HEK293 (cell line): Measurements from ENCODE around the gene LPP.

Source experiments
- CTCF ChIA-PET: fragments of 350-600 bp; formaldehyde crosslinking; extraction: SDS; loops from one replicate; lab custom pipeline; 2021; ENCODE audit warnings: antibody characterized with exemption; lab: Yijun Ruan, JAX
- POLR2A ChIA-PET: fragments of 300-600 bp; formaldehyde crosslinking; extraction: SDS; loops from one replicate; lab custom pipeline; 2020; ENCODE audit warnings: antibody characterized with exemption, inconsistent platforms; lab: Yijun Ruan, JAX
- H3K27ac ChIP-seq: fragments of 200-500 bp; sonication (Bioruptor generic); 2 replicates; pipeline ENCODE4 v1.5.1; 2014; ENCODE audit warnings: low read depth, low read length, control low read depth, inconsistent platforms; ENCODE audit errors: extremely low read depth
- H3K36me3 ChIP-seq, 2 experiments: fragments of 200-500 bp in 1 of 2; sonication (Bioruptor generic) in 1 of 2; 1 replicate in 1 of 2; 2 replicates in 1 of 2; pipeline ENCODE4 v1.5.1; 2014 to 2017; ENCODE audit warnings: inconsistent platforms in 2 of 2, low read length in 2 of 2; ENCODE audit not compliant: control insufficient read depth in 2 of 2, insufficient read depth in 1 of 2
- H3K4me1 ChIP-seq: fragments of 200-500 bp; sonication (Bioruptor generic); 2 replicates; pipeline ENCODE4 v1.5.1; 2014; ENCODE audit warnings: mild to moderate bottlenecking, low read length, inconsistent platforms; ENCODE audit not compliant: control insufficient read depth, insufficient read depth
- H3K4me3 ChIP-seq: 2 replicates; pipeline ENCODE4 v1.5.1; 2011; ENCODE audit warnings: low read depth, mild to moderate bottlenecking, control low read depth, low read length, moderate library complexity
- H3K9me3 ChIP-seq: fragments of 200-500 bp; sonication (Bioruptor generic); 2 replicates; pipeline ENCODE4 v1.5.1; 2014; ENCODE audit warnings: low read depth, low read length, inconsistent platforms; ENCODE audit not compliant: control insufficient read depth, insufficient read depth
- GLI2 ChIP-seq: fragments of 450-650 bp; formaldehyde crosslinking; IDR thresholded peaks from 2 replicates; pipeline ENCODE4; 2017; ENCODE audit warnings: missing biosample characterization, missing genetic modification characterization, low read depth, borderline replicate concordance
- GLI4 ChIP-seq: fragments of 450-650 bp; formaldehyde crosslinking; IDR thresholded peaks from 2 replicates; pipeline ENCODE4 v1.5.1; 2016; ENCODE audit warnings: missing biosample characterization, missing genetic modification characterization
- HOXA7 ChIP-seq: sonication (generic); formaldehyde crosslinking; IDR thresholded peaks from 2 replicates; pipeline ENCODE4 v1.8.1; 2022; ENCODE audit warnings: missing genetic modification reagents, borderline replicate concordance
- HOXD13 ChIP-seq: sonication (generic); formaldehyde crosslinking; IDR thresholded peaks from 2 replicates; pipeline ENCODE4 v1.8.0; 2022; ENCODE audit warnings: missing genetic modification reagents, borderline replicate concordance
- PATZ1 ChIP-seq: fragments of 450-650 bp; formaldehyde crosslinking; IDR thresholded peaks from 2 replicates; pipeline ENCODE4 v1.5.1; 2016; ENCODE audit warnings: missing biosample characterization, missing genetic modification characterization
- SALL2 ChIP-seq: fragments of 450-650 bp; formaldehyde crosslinking; IDR thresholded peaks from 2 replicates; pipeline ENCODE4 v1.5.0; 2017; ENCODE audit warnings: missing biosample characterization, mild to moderate bottlenecking, missing genetic modification characterization, borderline replicate concordance
- ZBTB1 ChIP-seq: fragments of 450-650 bp; formaldehyde crosslinking; IDR thresholded peaks from 2 replicates; pipeline ENCODE4 v1.5.1; 2016; ENCODE audit warnings: missing biosample characterization, missing genetic modification characterization
- ZBTB10 ChIP-seq: fragments of 450-650 bp; formaldehyde crosslinking; IDR thresholded peaks from 2 replicates; pipeline ENCODE4 v1.5.1; 2016; ENCODE audit warnings: missing biosample characterization, missing genetic modification characterization
- ZNF121 ChIP-seq: fragments of 450-650 bp; formaldehyde crosslinking; IDR thresholded peaks from 2 replicates; pipeline ENCODE4 v1.5.1; 2016; ENCODE audit warnings: missing biosample characterization, missing genetic modification characterization
- ZNF155 ChIP-seq: fragments of 450-650 bp; formaldehyde crosslinking; IDR thresholded peaks from 2 replicates; pipeline ENCODE4 v1.5.1; 2016; ENCODE audit warnings: missing biosample characterization, missing genetic modification characterization
- ZNF174 ChIP-seq: fragments of 450-650 bp; formaldehyde crosslinking; IDR thresholded peaks from 2 replicates; pipeline ENCODE4 v1.5.0; 2017; ENCODE audit warnings: missing biosample characterization, mild to moderate bottlenecking, missing genetic modification characterization
- ZNF175 ChIP-seq: fragments of 450-650 bp; formaldehyde crosslinking; IDR thresholded peaks from 2 replicates; pipeline ENCODE4 v1.5.1; 2016; ENCODE audit warnings: missing biosample characterization, missing genetic modification characterization
- ZNF184 ChIP-seq: fragments of 450-650 bp; IDR thresholded peaks from 2 replicates; pipeline ENCODE4 v1.5.1; 2018; ENCODE audit warnings: missing biosample characterization, mild to moderate bottlenecking, missing genetic modification characterization
- ZNF280D ChIP-seq: fragments of 450-650 bp; formaldehyde crosslinking; IDR thresholded peaks from 2 replicates; pipeline ENCODE4 v1.5.1; 2016; ENCODE audit warnings: missing biosample characterization, missing genetic modification characterization
- ZNF426 ChIP-seq: fragments of 450-650 bp; formaldehyde crosslinking; IDR thresholded peaks from 2 replicates; pipeline ENCODE4 v1.5.1; 2017; ENCODE audit warnings: missing biosample characterization, missing genetic modification characterization, mild to moderate bottlenecking, inconsistent platforms, moderate library complexity
- ZNF514 ChIP-seq: fragments of 450-650 bp; formaldehyde crosslinking; IDR thresholded peaks from 2 replicates; pipeline ENCODE4 v1.5.1; 2016; ENCODE audit warnings: missing biosample characterization, missing genetic modification characterization
- ZNF521 ChIP-seq: fragments of 450-650 bp; formaldehyde crosslinking; IDR thresholded peaks from 2 replicates; pipeline ENCODE4 v1.5.1; 2017; ENCODE audit warnings: missing biosample characterization, mild to moderate bottlenecking, missing genetic modification characterization
- ZNF548 ChIP-seq: fragments of 450-650 bp; formaldehyde crosslinking; IDR thresholded peaks from 2 replicates; pipeline ENCODE4 v1.5.1; 2016; ENCODE audit warnings: missing biosample characterization, missing genetic modification characterization
- ZNF555 ChIP-seq: fragments of 450-650 bp; formaldehyde crosslinking; conservative IDR thresholded peaks from 2 replicates; pipeline ENCODE4 v1.5.1; 2017; ENCODE audit warnings: missing biosample characterization, mild to moderate bottlenecking, missing genetic modification characterization, inconsistent platforms
- ZNF580 ChIP-seq: fragments of 450-650 bp; formaldehyde crosslinking; IDR thresholded peaks from 2 replicates; pipeline ENCODE4 v1.5.1; 2016; ENCODE audit warnings: missing biosample characterization, missing genetic modification characterization

Gene LPP

GRCh38 chr3:188119846-188120245 lies 34.1 kb upstream of the LPP start:
- Histone ChIP-seq H3K9me3 (no peaks in the 10 kb centered on the region), H3K4me3 (no peak overlapping the region), H3K4me1 (no peaks in the 10 kb centered on the region), H3K36me3 (no peaks in the 10 kb centered on the region), H3K27ac (no peak overlapping the region)
- TF ChIP-seq GLI2 (tag by site-specific recombination) (no peak), ZNF426 (tag by site-specific recombination) (no peak), HOXD13 (CRISPR knock-in tag) (no peak), ZNF580 (no peak), ZNF121 (tag by site-specific recombination) (no peak), ZNF514 (no peak), ZNF175 (no peak), SALL2 (tag by site-specific recombination) (no peak), PATZ1 (tag by site-specific recombination) (no peak), ZNF174 (tag by site-specific recombination) (no peak), ZNF184 (tag by site-specific recombination) (no peak), ZNF521 (tag by site-specific recombination) (no peak), ZNF548 (tag by site-specific recombination) (no peak), ZBTB10 (no peak), ZNF155 (tag by site-specific recombination) (no peak)
- ChIA-PET POLR2A (no interaction called here), CTCF (interaction anchor here (0.6 kb wide), 1 partner anchor 26 kb away, joined by 4 read pairs; no protein-coding TSS in a partner anchor)

- no peaks in the 10 kb centered on the region for H3K36me3 ChIP-seq
- H3K4me1 ChIP-seq, result no peaks in the 10 kb centered on the region
- no peaks in the 10 kb centered on the region for H3K9me3 ChIP-seq
- no peak overlapping the region for H3K4me3 ChIP-seq
- TF ChIP-seq GLI4 (tag by site-specific recombination) (no peak), ZNF555 (tag by site-specific recombination) (no peak), HOXA7 (CRISPR knock-in tag) (no peak), ZBTB1 (tag by site-specific recombination) (no peak), ZNF280D (tag by site-specific recombination) (no peak)
- POLR2A ChIA-PET, result no interaction called here
- no peak overlapping the region for H3K27ac ChIP-seq
- CTCF ChIA-PET, result no interaction called here
Observed at GRCh38 chr3:188122571-188123169, 31.3 kb upstream of the LPP start.
